Middle frontal gyrus (tissue), 1 donor: Measurements from ENCODE around the gene PIM1.
"Not testable (repeated sequence)": the region's sequence is repeated elsewhere in the genome, so short reads cannot be mapped to it uniquely, and the experiment has no call there.

Experiments used
- DNase-seq: peaks from one replicate; pipeline ENCODE4 v3.0.0-alpha.2; 2015; ENCODE audit warnings: low spot score; ENCODE audit errors: extremely low spot score

The PIM1 gene

DNA sequence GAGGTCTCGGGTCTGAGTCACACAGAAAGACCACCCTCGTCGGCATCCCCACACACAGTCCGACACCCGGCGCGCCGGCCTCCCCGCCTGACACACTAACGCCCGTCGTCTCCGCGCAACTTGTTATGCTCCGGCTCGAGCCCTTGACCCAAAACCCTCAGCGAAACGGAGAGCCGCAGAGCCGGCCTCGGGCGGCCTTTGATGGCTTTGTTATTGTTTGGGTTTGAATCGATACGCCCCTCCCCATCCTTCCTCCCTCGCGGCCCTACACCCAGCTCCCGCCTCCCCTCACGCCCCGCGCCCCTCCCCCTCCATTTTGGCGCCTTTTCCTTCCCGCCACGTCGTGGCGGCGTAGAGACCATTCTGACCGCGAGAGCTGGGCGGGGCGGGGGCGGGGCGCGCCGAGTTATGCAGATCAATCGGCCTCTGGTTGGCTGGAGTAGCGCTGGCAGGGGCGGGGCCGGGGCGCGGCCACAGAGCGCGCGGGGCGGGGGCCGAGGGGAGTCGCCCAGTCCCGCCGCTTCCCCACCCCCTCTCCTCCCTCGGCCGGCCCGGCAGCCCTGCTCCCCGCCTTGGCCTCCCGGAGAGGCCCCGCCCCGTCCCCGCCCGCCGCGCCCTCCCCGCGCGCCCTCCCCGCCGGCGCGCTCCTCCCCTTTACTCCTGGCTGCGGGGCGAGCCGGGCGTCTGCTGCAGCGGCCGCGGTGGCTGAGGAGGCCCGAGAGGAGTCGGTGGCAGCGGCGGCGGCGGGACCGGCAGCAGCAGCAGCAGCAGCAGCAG lies at the start of gene PIM1:
PIM1 (plus strand) TSS at position 657 of the 777 bp plus-strand sequence. CDS start 424 bp downstream, outside the sequence.
- DNase-seq = peak; percentile 91

GRCh38 chr6:37121556-37121955 lies 48.4 kb upstream of the PIM1 start:
- no peak for DNase-seq

DNA sequence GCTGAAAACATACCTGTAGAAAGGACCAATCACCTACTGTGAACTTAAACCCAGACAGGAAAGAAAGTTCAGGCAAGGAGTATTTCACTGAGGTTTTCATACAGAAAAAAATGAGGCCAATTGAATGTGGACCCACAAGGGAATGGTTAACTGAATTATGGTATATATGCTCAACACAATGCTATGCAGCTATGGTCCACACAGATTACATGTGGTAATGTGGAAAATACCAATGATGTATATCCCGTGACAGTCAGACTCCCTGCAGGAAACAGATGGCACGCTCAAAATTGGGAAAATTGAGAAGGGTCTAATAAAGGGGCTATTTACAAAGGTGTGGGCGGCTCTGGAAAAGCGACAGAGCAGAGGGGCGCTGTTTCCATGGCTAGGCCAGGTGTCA lies 47.1 kb upstream of the PIM1 start:
- DNase-seq = no peak

GRCh38 chr6:37123957-37124729 lies 45.8 kb upstream of the PIM1 start:
- no peak for DNase-seq

DNA sequence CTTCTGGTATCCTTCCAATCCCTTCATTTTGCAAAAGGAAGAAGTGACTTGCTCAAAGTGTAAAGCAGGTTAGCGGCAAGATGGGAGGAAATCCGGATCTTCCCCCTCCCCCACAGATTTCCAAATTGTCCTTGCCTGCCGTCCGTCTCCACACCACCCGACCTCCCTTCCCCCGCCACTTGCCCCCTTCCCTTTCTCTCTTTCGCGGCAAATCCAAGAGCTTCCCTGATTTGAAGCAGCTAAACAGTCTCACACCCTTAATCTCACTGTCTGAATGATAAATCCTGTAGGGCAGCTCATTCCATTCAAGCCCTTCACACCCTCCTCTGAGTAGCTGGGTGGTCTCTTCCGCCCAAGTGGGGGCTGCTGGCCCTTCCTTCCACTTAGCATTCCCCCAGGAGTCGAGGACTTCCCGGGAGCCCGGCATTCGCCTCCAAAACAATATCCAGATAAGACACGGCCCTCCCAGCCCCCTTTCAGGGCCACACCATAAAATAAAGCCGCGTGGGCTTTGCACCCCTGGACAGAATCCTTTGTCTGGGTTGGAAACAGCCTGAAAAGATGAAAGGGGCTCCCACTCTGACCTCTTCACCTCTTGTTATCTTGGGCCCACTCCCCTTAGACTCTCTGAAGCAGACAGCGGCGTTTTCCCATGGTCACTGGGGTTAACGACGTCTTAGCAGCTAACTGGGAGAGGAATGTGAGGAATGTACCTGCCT lies 44.0 kb upstream of the PIM1 start:
- DNase-seq = no peak

DNA sequence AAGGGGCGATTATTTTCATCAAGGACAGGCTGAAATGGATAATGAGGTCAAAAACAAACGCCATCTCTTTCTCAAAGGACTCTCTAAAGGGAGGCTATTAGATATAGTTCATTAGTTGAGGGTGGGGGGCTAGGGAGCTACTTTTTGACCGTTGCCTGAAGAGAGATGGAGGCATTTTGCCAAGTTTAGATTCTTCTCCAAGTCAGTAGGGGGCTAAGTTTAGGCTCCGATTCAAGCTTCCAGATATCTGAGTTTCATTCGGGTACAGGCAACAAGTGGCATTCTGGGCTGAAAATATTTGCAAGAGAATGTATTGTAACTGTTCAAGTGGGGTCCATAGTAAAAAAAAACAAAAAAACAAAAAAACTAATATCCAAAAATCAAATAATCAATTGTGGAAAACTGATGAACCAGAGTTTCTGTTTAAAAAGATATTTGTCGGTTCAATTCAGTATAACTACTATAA lies 43.4 kb upstream of the PIM1 start:
- DNase-seq = no peak

DNA sequence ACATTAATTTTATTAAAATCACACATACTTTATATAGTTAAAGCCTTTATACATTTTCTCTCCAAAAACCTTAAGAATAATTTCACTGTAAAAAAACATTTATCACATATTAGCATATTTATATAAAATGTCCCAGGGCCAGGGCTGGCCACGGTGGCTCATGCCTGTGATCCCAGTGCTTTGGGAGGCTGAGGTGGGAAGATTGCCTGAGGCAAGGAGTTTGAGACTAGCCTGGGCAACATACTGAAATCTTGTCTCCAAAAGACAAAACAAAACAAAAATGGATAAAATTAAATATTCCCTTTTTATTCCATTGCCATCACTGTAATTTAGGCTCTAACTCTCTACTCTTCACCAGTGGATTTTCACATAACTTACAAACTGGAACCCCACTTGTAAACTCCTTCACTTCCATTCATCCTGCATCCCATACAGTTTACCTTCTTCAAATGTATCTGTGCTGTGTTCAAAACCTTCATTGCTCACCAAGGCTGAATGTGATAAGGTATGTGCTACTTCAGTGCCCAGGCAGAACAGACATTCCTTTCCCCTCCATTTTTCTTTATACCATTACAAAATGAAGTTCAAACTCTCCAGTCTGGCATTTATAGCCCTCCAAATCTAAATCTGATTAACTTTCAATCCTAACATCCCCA lies 42.9 kb upstream of the PIM1 start:
- DNase-seq = no peak

DNA sequence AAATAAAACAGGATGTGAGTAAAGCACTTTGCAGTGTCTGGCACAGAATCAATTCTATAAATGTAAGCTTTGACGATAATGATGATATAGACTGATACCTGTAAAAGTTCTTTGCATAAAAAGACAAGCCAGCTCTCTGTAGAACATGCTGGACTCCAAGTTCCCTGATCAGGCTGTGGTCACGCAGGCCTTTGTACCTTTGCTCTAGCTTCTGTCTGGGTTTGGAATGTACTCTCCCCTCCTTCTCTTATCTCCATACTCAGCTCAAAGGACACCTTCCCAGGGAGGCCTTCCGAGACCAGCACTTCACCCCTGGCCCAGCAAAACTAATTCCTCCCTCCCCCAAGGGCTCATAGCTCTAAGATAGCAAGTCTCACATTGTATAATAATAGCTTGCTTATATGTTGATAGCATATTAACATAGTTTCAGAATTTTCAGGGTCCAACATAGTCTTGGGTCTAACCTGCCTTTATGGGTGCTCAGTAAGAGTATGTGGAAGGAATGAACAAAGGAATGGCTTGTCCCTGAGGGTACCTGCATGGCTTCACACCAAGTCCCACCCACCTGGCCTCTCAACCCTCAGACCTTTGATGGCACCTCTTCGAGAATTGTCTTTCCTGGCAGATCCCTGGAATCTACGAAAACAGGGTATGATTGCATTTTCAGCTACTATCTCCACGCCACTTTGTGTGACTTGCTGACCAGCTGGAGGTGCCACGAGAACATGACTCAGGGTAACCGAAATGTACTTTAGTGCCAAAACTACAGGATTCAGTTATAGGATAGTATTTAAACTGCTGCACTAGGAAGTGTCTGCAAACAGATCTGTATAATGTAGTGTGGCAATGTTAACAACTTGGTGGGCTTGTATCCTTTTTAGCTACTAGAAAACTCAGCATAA lies 41.7 kb upstream of the PIM1 start:
- DNase-seq = no peak

DNA sequence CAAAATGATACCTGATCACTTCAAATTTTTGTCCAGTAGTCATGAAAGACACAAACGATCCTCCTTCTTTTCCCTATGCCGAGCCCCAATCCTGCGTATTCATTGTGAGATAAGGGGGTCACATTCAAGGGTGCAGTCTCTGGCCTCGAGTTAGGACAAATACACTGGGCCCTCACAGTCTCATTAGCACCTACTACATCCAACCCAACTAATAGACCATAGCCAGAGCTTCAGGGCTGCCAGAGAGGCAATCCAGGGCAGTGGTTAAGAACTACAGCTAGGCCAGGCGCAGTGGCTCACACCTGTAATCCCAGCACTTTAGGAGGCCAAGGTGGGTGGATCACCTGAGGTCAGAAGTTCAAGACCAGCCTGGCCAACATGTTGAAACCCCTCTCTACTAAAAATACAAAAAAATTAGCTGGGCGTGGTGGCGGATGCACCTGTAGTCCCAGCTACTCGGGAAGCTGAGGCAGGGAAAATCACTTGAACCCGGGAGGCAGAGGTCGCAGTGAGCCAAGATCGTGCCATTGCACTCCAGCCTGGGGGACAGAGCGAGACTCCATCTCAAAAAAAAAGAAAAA lies 41.0 kb upstream of the PIM1 start:
- DNase-seq = not testable (repeated sequence)

GRCh38 chr6:37129566-37129965 lies 40.4 kb upstream of the PIM1 start:
- no peak for DNase-seq

DNA sequence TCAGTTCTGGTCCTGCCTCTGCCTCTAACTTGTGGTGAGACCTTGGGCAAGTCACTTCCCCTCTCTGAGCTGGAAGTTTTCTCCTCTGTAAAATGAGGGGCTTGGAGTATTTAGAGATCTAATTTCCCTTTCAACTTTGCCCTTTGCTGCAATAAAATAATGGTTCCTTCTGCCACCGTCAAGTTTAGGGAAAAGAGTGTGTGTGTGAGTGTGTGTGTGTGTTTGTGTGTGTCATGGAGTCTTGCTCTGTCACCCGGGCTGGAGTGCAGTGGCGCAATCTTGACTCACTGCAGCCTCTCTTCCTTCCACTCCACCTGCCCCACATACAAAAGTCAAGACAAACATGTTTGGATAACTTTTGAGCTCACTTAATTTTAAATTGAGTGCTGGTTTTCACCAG lies 39.2 kb upstream of the PIM1 start:
- DNase-seq = no peak

GRCh38 chr6:37131104-37131959 lies 38.6 kb upstream of the PIM1 start:
- no peak for DNase-seq

DNA sequence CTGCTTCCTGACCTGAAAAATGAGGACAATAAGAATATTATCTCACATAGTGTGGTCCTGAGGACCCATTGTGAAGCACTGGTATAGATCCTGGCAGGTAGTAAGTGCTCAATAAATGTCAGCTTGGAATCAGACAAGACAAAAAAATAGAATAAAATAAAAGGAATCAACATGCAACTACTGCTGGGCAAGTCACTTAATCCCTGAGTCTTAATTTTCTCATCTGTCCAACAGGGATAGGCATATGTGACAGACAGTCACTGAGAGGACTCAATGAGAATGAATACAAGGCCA lies 38.0 kb upstream of the PIM1 start:
- DNase-seq = no peak

DNA sequence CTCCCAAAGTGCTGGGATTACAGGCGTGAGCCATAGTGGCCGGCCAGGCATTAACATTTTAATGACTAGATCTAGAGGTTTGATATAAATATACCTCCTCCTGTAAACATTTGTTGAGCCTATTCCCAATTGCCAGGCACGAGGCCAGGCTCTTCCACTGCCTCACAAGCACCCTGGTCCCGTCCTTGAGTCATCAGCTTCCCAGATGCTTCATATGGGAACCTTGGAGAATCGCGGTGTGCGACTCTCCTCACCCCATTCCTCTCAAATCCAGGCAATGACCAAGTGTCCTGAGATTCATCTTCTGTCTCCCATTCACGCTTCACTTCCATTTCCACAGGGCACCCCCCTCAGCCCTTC lies 35.9 kb upstream of the PIM1 start:
- DNase-seq = no peak

DNA sequence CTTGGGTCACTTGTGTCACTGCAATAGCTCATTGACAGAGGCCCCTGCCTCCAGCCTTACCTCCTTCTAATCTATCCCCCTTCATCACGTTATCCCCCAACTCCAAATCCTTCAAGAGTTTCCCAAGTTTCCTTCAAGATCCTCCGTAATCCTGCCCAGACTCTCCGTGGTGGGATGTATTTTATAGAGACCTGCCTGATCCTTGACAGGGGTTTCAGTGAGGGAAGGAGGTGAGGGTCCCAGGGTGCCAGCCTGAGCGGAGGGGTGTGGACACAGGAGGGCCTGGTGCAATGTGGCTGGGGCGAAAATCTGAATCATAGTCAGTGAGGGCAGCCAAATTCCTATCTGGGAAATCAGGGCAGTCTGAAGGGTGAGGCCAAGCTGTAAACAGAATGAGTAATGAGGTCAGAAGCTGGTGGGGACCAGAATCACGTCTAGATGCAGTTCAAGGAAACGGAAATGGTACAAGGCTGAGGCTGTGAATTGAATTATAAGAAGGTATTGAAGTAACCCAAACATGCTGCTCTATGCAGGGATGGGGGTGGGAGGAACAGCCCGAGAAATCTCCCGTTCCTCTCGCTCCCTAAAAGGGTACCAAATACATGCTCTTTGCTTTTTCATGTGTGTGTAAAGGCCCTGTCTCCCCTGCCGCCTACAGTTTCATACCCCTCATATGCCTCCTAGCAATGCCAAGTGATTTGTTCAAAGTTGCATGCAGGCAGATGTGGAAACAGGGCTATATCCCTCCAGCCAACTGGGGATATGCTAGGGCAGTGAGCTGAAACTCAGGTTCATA lies 35.4 kb upstream of the PIM1 start:
- no peak for DNase-seq

DNA sequence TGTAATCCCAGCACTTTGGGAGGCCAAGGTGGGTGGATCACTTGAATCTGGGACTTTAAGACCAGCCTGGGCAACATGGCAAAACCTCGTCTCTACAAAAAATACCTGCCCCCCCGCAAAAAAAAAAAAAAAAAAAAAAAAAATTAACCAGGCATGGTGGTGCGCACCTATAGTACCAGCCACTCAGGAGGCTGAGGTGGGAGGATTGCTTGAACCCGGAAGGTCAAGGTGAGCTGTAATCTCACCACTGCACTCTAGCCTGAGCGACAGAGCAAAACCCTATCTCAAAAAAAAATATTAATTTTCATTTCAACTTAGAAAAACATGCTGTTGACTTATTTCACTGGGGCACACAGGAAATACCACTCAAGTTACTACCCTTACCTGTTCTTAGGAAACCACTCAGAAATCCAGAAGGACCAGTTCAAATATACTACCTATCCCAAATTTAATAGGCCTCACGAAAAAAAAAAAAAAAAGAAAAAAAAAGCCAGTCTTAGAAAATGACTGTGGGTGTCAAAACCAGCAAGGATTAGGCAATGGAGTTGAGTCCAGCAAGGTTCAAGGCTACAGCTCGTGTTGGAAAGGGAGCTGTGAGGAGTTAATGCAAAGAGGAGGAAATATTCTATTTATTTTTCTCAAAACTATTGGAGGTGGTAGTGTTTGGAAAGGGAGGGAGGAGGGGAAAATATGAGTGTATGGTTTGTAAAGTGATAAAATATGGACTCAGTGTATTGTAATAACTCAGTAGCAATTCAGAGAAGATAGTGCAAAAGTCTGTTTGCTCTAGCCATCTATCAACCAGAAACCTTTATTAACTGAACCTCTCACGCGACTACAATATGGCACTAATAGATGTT lies 33.9 kb upstream of the PIM1 start:
- no peak for DNase-seq

DNA sequence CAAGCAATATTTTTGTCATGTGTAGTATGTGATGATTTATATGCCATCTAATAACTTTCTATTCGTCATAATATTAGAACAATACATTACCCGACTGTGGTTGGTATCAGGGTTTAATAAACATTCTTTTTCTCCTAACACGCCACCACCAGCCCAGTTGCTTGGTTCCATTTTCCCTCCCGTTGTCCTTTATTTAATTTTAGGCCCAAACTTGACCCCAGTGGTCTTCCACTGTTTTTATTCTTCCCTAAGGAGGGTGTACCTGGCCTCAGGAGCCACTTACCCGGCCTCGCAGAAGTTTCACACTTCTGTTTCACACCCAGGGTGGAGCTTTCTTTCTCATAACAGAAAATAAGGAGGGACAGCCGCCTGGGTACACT lies 33.1 kb upstream of the PIM1 start:
- no peak for DNase-seq
